ENCODE results near the gene CDH22. TPM values are rescaled to one million over a fixed set of nuclear protein-coding genes. Genes with fewer than 3 reads are reported as not detected.

The CDH22 gene
- total and polyA plus RNA-seq, 10 donors = not detected

- intact Hi-C loops (cut with DNase I; ENCODE audit: low total_unique reads) = no loop called here
- no peak for DNase-seq
- TF ChIP-seq CTCF (IDR thresholded peaks at IDR 0.05 in 8 of 11, conservative IDR thresholded peaks at IDR 0.05 in 3 of 11) (no peak), POLR2A (IDR thresholded peaks at IDR 0.05) (no peak), POLR2AphosphoS5 (IDR thresholded peaks at IDR 0.05) (no peak)
- Histone ChIP-seq H3K4me1 (no peaks in the 10 kb centered on the region), H3K27ac (no peak overlapping the region), H3K4me3 (no peak overlapping the region), H3K27me3 (replicated peaks in 1 of 7) (peaks cover 0 to 61% (median 5%) of the 10 kb centered on the region in 7 donors), H3K9me3 (peaks cover 0 to under 1% (median 0%) of the 10 kb centered on the region in 8 donors), H3K36me3 (no peaks in the 10 kb centered on the region)
- 85 to 94% (median 87%) methylated on average over 1 of the region's 1 CpG for WGBS, 5 donors
These were observed 146.4 kb downstream of the CDH22 start for GRCh38 chr20:46161921-46162320.

GRCh38 chr20:46160661-46161060 lies 147.6 kb downstream of the CDH22 start:
- intact Hi-C loops (cut with DNase I; ENCODE audit: low total_unique reads) = no loop called here
- DNase-seq = peak; percentile 37
- Histone ChIP-seq H3K9me3 (no peaks in the 10 kb centered on the region), H3K27me3 (replicated peaks in 1 of 7) (peaks cover 0 to 57% (median 5%) of the 10 kb centered on the region in 7 donors), H3K4me1 (no peaks in the 10 kb centered on the region), H3K4me3 (no peak overlapping the region), H3K27ac (no peak overlapping the region), H3K36me3 (no peaks in the 10 kb centered on the region)
- TF ChIP-seq POLR2AphosphoS5 (IDR thresholded peaks at IDR 0.05) = no peak
- TF ChIP-seq POLR2A (IDR thresholded peaks at IDR 0.05) = no peak
- TF ChIP-seq CTCF (IDR thresholded peaks at IDR 0.05 in 8 of 11, conservative IDR thresholded peaks at IDR 0.05 in 3 of 11) = no peak
- WGBS, 5 donors = 58 to 72% (median 66%) methylated on average over 2 to 5 of the region's 5 CpGs; no CpG with 5 or more reads in 1 of the 5 donors

- peak; percentile 16 for DNase-seq
- intact Hi-C loops (cut with DNase I; ENCODE audit: low total_unique reads) = no loop called here
- 54 to 69% (median 63%) methylated on average over 7 of the region's 7 CpGs for WGBS, 5 donors
- Histone ChIP-seq H3K27ac (no peak overlapping the region), H3K4me3 (no peak overlapping the region), H3K27me3 (replicated peaks in 1 of 7) (peaks cover 0 to 56% (median 5%) of the 10 kb centered on the region in 7 donors), H3K36me3 (no peaks in the 10 kb centered on the region), H3K4me1 (no peaks in the 10 kb centered on the region), H3K9me3 (no peaks in the 10 kb centered on the region)
- no peak for TF ChIP-seq CTCF (IDR thresholded peaks at IDR 0.05 in 8 of 11, conservative IDR thresholded peaks at IDR 0.05 in 3 of 11)
These were observed 149.0 kb downstream of the CDH22 start for GRCh38 chr20:46159101-46159897.

GRCh38 chr20:46158476-46158987 lies 149.8 kb downstream of the CDH22 start:
- intact Hi-C loops (cut with DNase I; ENCODE audit: low total_unique reads) = no loop called here
- Histone ChIP-seq H3K9me3 (no peaks in the 10 kb centered on the region), H3K27ac (no peak overlapping the region), H3K4me3 (no peak overlapping the region), H3K36me3 (no peaks in the 10 kb centered on the region), H3K4me1 (no peaks in the 10 kb centered on the region), H3K27me3 (replicated peaks in 1 of 7) (peaks cover 0 to 63% (median 5%) of the 10 kb centered on the region in 7 donors)
- DNase-seq = peak; percentile 17
- WGBS, 5 donors = 38 to 62% (median 43%) methylated on average over 5 of the region's 5 CpGs
- TF ChIP-seq POLR2AphosphoS5 (IDR thresholded peaks at IDR 0.05) = no peak
- TF ChIP-seq CTCF (IDR thresholded peaks at IDR 0.05 in 8 of 11, conservative IDR thresholded peaks at IDR 0.05 in 3 of 11) = no peak
- no peak for TF ChIP-seq POLR2A (IDR thresholded peaks at IDR 0.05)

Data from spleen (tissue), 11 donors.